Measurements from ENCODE around the gene C20orf204. TPM values are rescaled to one million over a fixed set of nuclear protein-coding genes. Genes with fewer than 3 reads are reported as not detected.

The C20orf204 gene
- total RNA-seq, 2 donors from 2014 or later, result 0.81 to 3.2 TPM

DNA sequence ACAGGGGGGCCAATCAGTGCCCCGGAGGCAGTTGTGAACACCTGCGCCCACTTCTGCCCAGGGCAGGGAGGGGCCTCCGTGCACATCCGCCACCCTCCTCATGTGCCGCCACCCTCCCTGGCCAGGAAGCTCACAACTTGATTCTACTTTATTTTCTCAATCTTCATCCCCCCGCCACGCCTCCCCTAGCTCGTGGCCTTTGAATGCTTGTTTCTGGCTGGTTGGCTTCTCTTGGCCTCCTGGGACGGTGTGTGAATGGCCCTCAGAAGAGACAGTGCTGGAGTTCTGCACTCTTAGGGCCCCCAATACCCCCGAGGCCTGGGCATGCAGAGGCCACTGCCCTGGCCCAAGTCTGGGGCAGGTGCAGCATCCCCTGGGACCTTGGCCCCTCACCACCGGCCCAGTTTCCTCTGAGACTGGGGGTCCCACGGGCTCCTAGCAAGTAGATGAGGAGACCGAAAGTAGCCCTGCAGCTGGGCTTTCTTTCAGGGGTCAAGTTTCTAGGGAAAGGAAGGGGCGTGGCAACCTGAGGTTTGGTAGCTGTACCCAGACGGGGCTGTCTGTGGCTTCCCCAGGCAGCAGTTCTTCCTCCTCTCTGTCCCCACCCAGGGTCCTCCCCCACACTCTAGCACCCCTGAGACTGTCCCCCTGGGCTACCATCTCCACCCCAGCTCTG, 42.0 kb downstream of the C20orf204 start:
- H3K27ac ChIP-seq, result no peak overlapping the region
- H3K9me3 ChIP-seq, result no peaks in the 10 kb centered on the region
- H3K27me3 ChIP-seq (replicated peaks; ENCODE audit: insufficient read depth), result no peaks in the 10 kb centered on the region
- TF ChIP-seq, protein P1, sequence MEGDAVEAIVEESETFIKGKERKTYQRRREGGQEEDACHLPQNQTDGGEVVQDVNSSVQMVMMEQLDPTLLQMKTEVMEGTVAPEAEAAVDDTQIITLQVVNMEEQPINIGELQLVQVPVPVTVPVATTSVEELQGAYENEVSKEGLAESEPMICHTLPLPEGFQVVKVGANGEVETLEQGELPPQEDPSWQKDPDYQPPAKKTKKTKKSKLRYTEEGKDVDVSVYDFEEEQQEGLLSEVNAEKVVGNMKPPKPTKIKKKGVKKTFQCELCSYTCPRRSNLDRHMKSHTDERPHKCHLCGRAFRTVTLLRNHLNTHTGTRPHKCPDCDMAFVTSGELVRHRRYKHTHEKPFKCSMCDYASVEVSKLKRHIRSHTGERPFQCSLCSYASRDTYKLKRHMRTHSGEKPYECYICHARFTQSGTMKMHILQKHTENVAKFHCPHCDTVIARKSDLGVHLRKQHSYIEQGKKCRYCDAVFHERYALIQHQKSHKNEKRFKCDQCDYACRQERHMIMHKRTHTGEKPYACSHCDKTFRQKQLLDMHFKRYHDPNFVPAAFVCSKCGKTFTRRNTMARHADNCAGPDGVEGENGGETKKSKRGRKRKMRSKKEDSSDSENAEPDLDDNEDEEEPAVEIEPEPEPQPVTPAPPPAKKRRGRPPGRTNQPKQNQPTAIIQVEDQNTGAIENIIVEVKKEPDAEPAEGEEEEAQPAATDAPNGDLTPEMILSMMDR (IDR thresholded peaks at IDR 0.05), result no peak
- H3K4me3 ChIP-seq, result peak overlapping the region; percentile 83
- ATAC-seq (ENCODE audit: insufficient number of reproducible peaks, low FRiP score, low read depth) (no peak), DNase-seq (ENCODE audit: low spot score) (no peak)
- peaks cover 11 to 24% of the 10 kb centered on the region in 2 donors for H3K4me1 ChIP-seq (ENCODE audit: control insufficient read depth in 1 of 2, low read depth in 2 of 2)
- H3K36me3 ChIP-seq, result peaks cover 6% of the 10 kb centered on the region

DNA sequence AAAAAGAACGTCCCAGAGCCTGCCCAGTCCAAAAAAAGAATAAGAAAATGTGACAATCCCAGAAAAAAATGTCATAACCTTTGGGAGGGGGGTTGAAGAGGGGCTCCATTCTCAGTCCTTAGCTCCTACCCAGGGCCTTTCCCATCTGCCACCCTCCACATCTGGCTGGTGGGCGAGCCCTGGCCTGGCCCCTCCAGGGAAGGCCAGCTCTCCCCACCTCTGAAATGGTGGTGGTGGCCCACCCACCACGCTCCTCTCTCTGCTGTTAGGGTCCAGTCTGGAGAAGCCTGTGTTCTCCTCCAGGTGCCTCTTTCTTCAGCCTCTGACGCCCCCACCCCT, 42.9 kb downstream of the C20orf204 start:
- peak overlapping the region; percentile 83 for H3K4me3 ChIP-seq
- TF ChIP-seq, protein P1 (IDR thresholded peaks at IDR 0.05), result no peak
- no peak for DNase-seq (ENCODE audit: low spot score)
- H3K27me3 ChIP-seq (replicated peaks; ENCODE audit: insufficient read depth), result no peaks in the 10 kb centered on the region
- H3K27ac ChIP-seq, result peak overlapping the region; percentile 2 to 33
- H3K9me3 ChIP-seq, result no peaks in the 10 kb centered on the region
- H3K36me3 ChIP-seq, result no peaks in the 10 kb centered on the region
- no peak for ATAC-seq (ENCODE audit: insufficient number of reproducible peaks, low FRiP score, low read depth)
- H3K4me1 ChIP-seq (ENCODE audit: control insufficient read depth in 1 of 2, low read depth in 2 of 2), result peaks cover 18 to 33% of the 10 kb centered on the region in 2 donors

DNA sequence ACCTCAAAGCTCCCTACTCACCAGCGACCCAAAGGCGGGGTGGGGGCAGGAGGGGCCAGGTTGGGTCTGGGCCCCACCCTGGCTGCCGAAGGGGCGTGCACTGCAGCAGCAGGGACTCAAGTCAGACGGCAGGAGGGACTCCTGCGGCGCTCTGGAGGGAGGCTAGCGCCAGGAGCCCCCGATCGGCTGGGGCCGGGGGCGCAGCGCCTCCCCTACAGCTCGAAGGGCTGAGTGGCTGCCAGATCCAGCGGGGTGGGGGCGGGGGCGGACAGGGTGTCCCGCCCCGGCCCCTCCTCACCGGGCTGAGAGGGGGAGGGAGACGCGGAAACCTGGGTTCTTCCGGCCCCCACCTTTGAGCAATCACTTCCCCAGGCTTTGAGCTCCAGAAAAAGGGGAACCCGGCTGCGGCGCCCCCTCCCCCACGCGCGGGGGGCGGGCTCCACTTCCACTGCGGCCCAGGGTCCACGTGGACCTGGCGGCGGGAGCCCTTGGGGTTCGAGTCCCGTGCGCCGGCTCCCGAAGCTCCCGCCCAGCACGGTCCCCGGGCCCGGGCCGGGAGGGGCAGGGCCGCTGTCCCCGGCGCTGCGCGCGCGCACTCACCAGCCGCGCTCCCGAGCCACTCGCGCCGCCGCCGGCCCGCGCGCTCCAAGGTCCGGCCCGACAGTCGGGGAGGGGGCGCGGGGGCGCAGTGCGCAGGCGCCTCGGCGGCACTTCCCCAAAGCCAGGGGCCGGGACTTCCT, 43.5 kb downstream of the C20orf204 start, which contains the start of gene RGS19:
TSS of gene RGS19 (minus strand) at position 246 of the 740 bp plus-strand sequence. CDS start 2,632 bp downstream, outside the sequence.
- Histone ChIP-seq H3K9me3 (no peaks in the 10 kb centered on the region), H3K4me1 (ENCODE audit: control insufficient read depth in 1 of 2, low read depth in 2 of 2) (peaks cover 20 to 38% of the 10 kb centered on the region in 2 donors), H3K27ac (peak within 1 kb of the TSS; percentile 2 to 33), H3K4me3 (peak within 1 kb of the TSS; percentile 83), H3K27me3 (replicated peaks; ENCODE audit: insufficient read depth) (no peaks in the 10 kb centered on the region), H3K36me3 (no peaks in the 10 kb centered on the region)
- TF ChIP-seq, protein P1 (IDR thresholded peaks at IDR 0.05), result no peak
- ATAC-seq (ENCODE audit: insufficient number of reproducible peaks, low FRiP score, low read depth), result peak; percentile 14
- no peak for DNase-seq (ENCODE audit: low spot score)

DNA sequence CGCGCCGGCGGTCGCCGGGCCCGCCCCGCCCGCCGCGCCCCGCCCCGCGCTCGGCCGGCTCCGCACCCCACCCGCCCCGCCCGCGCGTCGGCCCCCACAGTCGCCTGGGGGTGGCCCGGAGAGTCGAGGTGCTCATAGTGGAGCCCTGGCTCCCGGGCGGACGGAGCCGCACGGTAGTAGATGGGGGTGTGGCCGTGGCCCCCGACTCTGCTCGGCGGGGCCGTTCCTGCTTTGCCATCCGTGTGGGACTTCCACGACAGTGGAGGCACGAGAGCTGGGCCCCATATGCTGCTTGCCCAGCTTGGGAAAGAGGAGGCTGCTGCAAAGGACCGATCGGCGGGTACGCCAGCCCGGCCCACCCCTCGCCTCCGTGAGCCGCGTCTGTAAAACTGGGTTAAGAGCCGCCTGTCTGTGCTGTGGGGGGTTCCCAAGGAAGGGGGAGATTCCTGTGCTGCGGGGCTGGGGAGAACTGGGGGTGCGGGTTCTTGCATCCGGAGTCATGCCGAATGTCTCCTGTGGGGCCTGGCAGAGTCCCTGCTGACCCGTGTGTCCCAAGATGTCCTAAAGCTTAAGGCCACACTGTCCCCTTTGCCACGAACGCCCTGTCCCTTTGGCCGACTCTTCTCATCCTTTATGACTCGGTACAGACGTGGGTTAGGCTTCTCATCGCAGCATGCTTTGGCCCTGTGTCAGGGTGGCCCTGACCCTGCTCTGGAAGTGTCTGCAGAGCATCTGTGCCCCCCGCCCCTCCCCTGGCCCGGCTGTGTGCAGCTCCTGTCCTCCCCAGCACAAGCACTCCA, 44.2 kb downstream of the C20orf204 start, which contains the start of gene OPRL1:
TSS of gene OPRL1 (plus strand) at position 70 of the 800 bp plus-strand sequence. CDS start 12,639 bp downstream, outside the sequence.
- peak within 1 kb of the TSS; percentile 83 for H3K4me3 ChIP-seq
- no peaks in the 10 kb centered on the region for H3K27me3 ChIP-seq (replicated peaks; ENCODE audit: insufficient read depth)
- no peaks in the 10 kb centered on the region for H3K36me3 ChIP-seq
- TF ChIP-seq, protein P1 (IDR thresholded peaks at IDR 0.05), result no peak
- H3K27ac ChIP-seq, result peak within 1 kb of the TSS; percentile 2 to 33
- peaks cover 20 to 38% of the 10 kb centered on the region in 2 donors for H3K4me1 ChIP-seq (ENCODE audit: control insufficient read depth in 1 of 2, low read depth in 2 of 2)
- H3K9me3 ChIP-seq, result no peaks in the 10 kb centered on the region
- no peak for DNase-seq (ENCODE audit: low spot score)
- no peak for ATAC-seq (ENCODE audit: insufficient number of reproducible peaks, low FRiP score, low read depth)

Data from thoracic aorta (tissue), 2 donors.